Rectal smooth muscle tissue (tissue), 1 donor: ENCODE results near the gene BAG3.
A peak's percentile ranks its signal among the peaks of the same experiment; 100 is the strongest.
"Not testable (repeated sequence)": the region's sequence is repeated elsewhere in the genome, so short reads cannot be mapped to it uniquely, and the experiment has no call there.

ENCODE experiments used
- H3K27ac ChIP-seq: one replicate; pipeline ENCODE4 v1.7.0; 2013; ENCODE audit warnings: low read depth, low read length, inconsistent platforms
- H3K27me3 ChIP-seq: one replicate; pipeline ENCODE4 v1.7.0; 2013; ENCODE audit warnings: low read length; ENCODE audit not compliant: control insufficient read depth, insufficient read depth
- H3K36me3 ChIP-seq: one replicate; pipeline ENCODE4 v1.7.0; 2013; ENCODE audit warnings: low read length; ENCODE audit not compliant: control insufficient read depth, insufficient read depth
- H3K4me1 ChIP-seq: one replicate; pipeline ENCODE4 v1.7.0; 2013; ENCODE audit warnings: low read length; ENCODE audit not compliant: control insufficient read depth, insufficient read depth
- H3K4me3 ChIP-seq: one replicate; pipeline ENCODE4 v1.7.0; 2013; ENCODE audit warnings: low read length
- H3K9ac ChIP-seq: one replicate; pipeline ENCODE4 v1.7.0; 2013; ENCODE audit warnings: low read length

The BAG3 gene

DNA sequence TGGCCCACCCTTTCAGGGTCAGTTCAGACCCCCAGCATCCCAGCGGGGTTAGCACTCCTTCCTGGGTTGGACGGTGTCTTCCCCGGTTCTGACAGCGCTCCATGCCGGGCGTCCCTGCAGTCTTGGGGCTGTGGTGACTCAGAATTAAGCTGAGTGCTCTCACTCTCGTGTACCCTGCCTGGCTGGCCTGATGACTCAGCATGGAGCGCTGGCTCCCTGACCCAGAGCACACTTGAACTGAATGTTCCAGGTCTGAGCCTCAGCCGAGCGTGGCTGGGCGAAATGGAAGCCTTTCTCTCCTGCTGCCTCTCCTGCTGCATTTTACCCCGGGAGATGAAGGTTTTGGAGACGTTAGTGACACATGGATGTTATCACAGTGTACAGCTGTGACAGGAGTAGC lies 7.1 kb downstream of the BAG3 start:
- peak overlapping the region; percentile 32 for H3K4me3 ChIP-seq
- no peak overlapping the region for H3K9ac ChIP-seq
- H3K4me1 ChIP-seq: peaks cover 61% of the 10 kb centered on the region

DNA sequence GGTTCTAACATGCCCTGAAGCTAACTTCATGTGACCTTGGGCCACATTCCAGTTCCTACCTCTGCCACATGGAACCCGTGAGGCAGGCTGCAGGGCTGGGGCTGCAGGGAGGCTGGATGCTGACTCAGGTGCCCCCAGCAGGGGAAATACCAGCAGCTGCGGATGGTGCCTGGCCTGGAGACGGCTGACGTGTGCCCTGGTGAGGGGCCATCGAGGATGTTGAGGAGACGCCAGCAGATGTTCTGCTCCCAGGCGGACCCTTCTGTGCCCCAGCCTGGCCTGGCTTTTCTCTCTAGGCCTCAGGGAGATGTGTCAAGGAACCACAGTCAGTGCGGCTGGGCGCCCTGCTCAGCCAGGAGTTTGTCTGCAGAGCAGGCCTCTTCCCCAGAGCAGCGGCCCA lies 8.8 kb downstream of the BAG3 start:
- no peaks in the 10 kb centered on the region for H3K36me3 ChIP-seq
- H3K9ac ChIP-seq: no peak overlapping the region
- peaks cover 47% of the 10 kb centered on the region for H3K4me1 ChIP-seq
- no peaks in the 10 kb centered on the region for H3K27me3 ChIP-seq
- H3K4me3 ChIP-seq: no peak overlapping the region
- peak overlapping the region; percentile 96 for H3K27ac ChIP-seq

More for the DNA sequence above, 7.1 kb downstream of the BAG3 start:
- no peaks in the 10 kb centered on the region for H3K36me3 ChIP-seq
- H3K27ac ChIP-seq: peak overlapping the region; percentile 96
- H3K27me3 ChIP-seq: no peaks in the 10 kb centered on the region

DNA sequence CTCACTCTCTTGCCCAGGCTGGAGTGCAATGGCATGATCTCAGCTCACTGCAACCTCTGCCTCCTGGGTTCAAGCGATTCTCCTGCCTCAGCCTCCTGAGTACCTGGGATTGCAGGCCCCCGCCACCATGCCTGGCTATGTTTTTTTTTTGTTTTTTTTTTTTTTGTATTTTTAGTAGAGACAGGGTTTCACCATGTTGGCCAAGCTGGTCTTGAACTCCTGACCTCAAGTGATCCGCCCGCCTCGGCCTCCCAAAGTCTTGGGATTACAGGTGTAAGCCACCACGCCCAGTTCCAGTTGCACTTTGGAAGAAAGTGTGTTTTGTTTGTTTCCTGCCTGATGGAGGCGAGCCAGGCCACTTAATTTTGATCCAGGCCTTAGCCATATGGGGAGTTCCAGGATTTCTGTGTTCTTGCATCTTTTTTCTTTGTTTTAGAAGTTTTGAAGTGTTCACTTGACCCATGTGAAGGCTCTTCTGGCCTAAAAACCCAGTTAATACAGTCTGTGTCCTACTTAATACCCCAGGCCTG lies 11.0 kb downstream of the BAG3 start:
- H3K27me3 ChIP-seq, H3K36me3 ChIP-seq, H3K4me3 ChIP-seq, H3K9ac ChIP-seq: not testable (repeated sequence)
- Histone ChIP-seq H3K4me1 (peaks cover 35% of the 10 kb centered on the region), H3K27ac (peak overlapping the region; percentile 36)

DNA sequence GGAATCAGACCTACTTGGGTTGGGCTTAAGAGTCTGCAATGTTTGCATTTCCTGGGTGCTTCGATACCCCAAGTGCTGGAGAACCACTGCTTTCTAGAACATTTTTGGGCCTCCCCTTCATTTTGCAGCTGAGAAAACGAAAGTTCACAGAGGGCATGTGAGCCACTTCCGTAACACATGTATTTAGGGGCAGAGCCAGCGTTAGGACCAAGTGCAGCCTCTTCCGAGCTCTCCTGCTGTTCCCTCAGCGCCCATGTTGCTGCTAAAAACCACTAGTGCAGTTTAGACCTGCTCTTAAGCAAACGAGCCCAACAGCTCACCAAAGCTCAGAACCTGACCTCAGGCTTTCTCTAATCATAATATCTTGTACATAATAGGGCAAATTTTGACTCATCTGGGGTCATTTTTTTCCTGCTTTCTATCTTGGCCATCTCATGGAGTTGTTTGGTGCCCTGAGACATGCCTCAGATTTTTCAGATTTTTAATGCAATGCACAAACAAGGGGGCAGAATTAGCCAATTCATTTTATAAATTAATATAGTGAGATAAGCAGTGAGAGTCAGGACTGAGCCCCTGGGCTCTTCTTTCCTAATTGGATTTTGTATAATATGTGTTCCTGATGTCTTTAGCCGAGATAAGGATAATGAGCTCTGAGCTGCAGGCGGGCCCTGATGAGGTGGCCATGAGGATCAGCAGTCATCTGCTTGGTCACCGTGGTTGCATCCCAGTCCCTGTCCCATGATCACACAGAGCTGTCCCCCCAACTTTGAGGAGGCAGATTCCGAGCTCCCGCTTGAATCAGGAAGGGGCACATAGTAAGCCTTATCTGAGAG lies 12.9 kb downstream of the BAG3 start:
- H3K27ac ChIP-seq: peak overlapping the region; percentile 30
- H3K36me3 ChIP-seq: no peaks in the 10 kb centered on the region
- H3K4me1 ChIP-seq: peaks cover 42% of the 10 kb centered on the region
- H3K27me3 ChIP-seq: no peaks in the 10 kb centered on the region
- no peak overlapping the region for H3K9ac ChIP-seq
- no peak overlapping the region for H3K4me3 ChIP-seq

DNA sequence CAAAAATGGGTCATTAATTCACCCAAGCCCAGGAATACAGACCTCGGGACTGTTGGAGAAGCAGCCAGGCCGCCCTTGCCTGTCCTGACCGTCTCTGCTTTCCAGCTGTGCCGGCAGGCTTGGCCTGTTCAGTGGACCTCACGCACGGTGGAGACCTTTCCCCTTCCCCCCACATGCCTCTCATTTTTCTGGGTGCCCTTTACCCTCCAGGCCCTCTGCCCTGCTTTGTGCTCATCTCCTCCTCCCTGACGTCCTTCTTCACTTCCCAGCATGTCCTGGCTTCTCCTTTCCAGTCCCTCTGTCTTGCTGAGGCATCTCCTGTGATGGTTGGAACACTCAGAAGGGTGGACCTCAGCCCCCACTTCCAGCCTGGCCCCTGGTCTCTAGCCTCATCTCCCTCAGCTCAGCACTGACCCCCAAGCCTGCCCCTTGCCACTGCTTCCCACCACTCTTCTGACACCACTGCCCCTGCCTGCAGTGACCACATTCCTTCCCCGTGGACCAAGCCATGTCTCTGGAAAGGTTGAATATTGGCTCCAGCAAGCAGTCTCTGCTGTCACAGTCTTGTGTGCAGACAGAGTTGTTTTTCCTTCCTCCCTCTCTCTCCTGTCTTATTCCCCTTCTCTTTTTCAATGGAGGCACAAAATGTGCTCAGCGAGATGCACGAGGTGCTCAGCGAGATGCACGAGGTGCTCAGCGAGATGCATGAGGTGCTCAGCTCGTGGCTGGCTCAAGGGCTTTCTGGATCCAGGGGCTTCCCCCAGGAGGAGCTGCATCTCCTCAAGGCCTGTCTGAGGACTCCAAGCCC lies 14.9 kb downstream of the BAG3 start:
- H3K27ac ChIP-seq: no peak overlapping the region

DNA sequence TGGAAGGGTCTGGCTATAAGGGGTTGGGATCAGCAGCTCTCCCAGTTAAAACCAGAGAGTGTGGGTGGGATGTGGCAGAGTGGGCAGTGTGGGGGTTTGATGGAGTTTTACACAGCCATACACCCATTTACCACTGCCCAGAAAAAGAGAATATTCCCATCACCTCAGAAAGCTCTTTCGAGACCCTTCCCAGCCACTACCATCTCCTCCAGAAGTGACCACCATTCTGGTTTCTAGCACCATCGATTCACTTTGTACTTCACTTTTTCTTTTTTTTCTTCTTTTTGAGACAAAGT lies 15.5 kb downstream of the BAG3 start:
- no peak overlapping the region for H3K4me3 ChIP-seq
- H3K9ac ChIP-seq: no peak overlapping the region
- peaks cover 12% of the 10 kb centered on the region for H3K36me3 ChIP-seq
- no peak overlapping the region for H3K27ac ChIP-seq
- H3K4me1 ChIP-seq: peaks cover 27% of the 10 kb centered on the region
- H3K27me3 ChIP-seq: no peaks in the 10 kb centered on the region

More for the DNA sequence above, 14.9 kb downstream of the BAG3 start:
- no peaks in the 10 kb centered on the region for H3K27me3 ChIP-seq
- H3K4me1 ChIP-seq: peaks cover 30% of the 10 kb centered on the region
- peaks cover 9% of the 10 kb centered on the region for H3K36me3 ChIP-seq
- no peak overlapping the region for H3K4me3 ChIP-seq
- H3K9ac ChIP-seq: no peak overlapping the region

DNA sequence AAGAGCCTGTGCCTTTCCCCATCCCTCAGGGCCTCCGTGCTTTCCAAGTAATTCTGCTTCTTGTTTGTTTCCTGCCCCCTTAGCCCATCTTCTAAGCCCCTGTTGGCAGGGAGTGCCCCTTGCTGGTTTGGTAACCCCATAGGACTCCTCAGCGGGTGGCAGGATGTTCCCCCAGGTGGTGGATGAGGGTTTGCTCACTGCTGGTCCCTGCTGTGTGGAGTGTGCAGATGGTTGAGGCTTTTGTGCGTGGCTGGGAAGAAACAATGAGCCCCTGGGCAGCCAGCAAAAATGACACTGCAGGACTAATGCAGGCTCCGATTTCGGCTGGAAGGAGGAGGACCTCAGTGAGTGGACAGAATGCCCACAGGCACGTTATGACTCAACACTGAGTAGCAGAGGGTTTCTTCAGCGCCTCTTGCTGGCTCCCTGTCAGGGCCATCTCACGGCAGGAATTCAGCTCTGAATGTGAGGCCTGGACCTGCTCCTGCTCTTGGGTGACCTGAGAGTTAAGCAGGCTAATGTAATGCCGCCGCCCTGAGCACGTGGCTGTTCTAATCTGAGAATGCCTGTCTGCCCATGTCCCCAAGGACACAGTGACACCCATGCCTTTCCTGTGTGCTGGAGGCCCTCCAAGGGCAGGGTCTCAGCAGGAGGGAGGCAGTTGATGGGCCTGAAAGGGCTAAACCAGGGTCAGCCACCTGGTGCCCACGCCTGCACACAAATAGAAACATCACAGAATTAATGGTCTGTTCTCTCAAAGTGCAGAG lies 16.6 kb downstream of the BAG3 start:
- Histone ChIP-seq H3K9ac (no peak overlapping the region), H3K4me1 (peaks cover 25% of the 10 kb centered on the region), H3K27ac (peak overlapping the region; percentile 58), H3K4me3 (peak overlapping the region; percentile 4), H3K27me3 (no peaks in the 10 kb centered on the region), H3K36me3 (peaks cover 21% of the 10 kb centered on the region)

DNA sequence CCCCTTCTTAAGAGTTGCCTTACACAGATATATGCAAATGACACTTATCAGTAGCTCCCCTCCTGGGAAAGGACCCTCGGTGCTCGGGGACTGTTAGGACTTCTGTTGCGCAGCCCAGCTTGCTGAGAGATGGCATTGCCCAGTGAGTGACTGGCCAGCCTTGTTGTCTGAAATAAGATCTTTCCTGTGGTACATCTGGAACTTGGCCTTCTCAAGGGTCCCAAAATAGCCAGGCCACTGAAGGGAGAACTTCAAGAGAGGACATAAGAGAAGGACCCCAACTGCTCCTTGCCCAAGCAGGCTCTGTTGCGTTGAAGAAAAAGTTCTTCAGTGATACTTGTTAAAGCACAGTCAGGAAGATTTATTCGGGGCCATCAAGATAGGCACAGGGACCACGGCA lies 17.3 kb downstream of the BAG3 start:
- Histone ChIP-seq H3K36me3 (peaks cover 27% of the 10 kb centered on the region), H3K27ac (peak overlapping the region; percentile 58), H3K4me1 (peaks cover 25% of the 10 kb centered on the region), H3K27me3 (no peaks in the 10 kb centered on the region), H3K9ac (no peak overlapping the region), H3K4me3 (no peak overlapping the region)

DNA sequence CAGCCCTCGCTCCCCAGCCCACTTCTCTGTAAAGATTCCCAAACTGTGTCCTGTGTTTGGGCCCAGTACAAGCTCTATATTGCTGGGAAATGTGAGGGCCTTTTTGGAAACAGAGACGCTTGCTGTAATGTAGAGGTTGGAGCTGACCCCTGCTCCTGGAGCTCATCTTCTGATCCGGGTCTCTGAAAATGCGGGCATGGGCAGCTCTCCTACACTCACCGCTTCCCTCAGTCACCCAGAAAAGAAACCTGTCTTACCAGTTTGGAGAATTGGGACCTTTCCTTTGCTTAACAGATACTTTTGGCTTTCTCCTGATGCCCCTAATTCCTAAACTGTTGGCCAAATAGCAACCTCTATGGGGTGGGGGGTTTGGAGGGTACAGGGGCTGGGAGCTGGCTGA lies 18.2 kb downstream of the BAG3 start:
- H3K9ac ChIP-seq: no peak overlapping the region
- H3K4me1 ChIP-seq: peaks cover 25% of the 10 kb centered on the region
- no peak overlapping the region for H3K27ac ChIP-seq
- no peaks in the 10 kb centered on the region for H3K27me3 ChIP-seq
- peaks cover 27% of the 10 kb centered on the region for H3K36me3 ChIP-seq
- no peak overlapping the region for H3K4me3 ChIP-seq

DNA sequence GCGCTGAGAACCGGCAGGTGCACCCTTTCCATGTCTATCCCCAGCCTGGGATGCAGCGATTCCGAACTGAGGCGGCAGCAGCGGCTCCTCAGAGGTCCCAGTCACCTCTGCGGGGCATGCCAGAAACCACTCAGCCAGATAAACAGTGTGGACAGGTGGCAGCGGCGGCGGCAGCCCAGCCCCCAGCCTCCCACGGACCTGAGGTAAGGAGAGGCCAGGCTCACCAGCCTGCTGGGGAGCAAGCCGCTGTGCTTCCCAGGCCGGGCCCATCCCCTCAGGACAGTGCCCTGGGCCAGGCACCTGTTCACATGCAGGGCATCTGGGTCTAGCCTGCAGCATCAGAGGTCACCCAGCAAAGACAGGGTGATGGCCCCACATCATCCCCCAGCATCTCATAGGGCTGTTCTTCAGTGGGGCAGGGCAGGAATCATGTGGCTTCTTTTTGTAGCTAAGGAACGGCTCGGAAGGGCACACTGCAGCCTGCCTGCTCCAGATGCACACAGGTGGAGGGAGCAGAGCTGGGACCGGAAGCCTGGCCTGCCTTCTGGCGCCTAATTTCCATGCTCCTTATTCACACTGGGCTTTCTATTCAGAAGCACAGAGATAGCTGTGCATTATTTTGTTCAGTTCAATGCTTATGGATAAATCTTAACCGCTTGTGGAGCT lies 18.9 kb downstream of the BAG3 start:
- Histone ChIP-seq H3K4me3 (no peak overlapping the region), H3K36me3 (peaks cover 27% of the 10 kb centered on the region), H3K9ac (no peak overlapping the region), H3K27me3 (no peaks in the 10 kb centered on the region), H3K4me1 (peaks cover 25% of the 10 kb centered on the region), H3K27ac (no peak overlapping the region)

DNA sequence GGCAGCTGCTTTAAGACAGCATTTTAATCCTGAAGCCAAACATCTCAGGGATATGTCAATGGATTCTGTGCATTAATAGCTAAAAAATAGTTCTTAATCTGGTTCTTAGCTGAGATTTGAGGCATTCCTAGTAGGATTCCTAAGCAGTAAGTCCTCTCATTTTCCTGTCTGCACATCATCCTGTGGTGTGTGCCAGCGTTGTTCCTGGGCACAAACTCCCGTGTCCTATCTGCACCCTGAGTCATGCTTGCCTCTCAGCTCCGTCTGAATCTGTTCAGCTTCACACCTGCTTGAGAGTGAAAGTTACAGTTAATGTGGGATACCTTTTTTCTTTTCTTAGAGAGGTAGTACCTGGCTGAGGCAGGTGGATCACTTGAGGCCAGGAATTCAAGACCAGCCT lies 19.5 kb downstream of the BAG3 start:
- Histone ChIP-seq H3K9ac (no peak overlapping the region), H3K4me3 (no peak overlapping the region), H3K4me1 (peaks cover 25% of the 10 kb centered on the region), H3K36me3 (peaks cover 27% of the 10 kb centered on the region), H3K27ac (no peak overlapping the region), H3K27me3 (no peaks in the 10 kb centered on the region)

DNA sequence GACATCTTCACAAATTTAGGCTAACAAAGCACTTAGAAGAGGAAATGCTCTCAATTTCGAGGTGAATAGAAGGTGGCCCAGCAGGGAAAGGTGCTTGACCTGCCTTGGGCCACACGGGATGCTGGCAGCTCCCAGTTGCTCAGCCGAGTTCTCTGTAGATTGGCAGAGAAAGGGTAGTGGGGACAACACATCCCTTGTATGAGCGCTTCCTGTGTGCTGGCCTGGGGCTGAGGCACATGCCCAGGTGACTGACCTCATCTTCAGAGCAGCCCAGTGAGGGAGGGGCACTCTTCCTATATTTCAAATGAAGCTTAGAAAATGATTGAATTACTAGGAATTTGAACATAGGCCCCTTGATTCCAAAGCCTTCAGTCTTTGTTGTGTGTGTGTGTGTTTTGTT lies 20.2 kb downstream of the BAG3 start:
- peaks cover 20% of the 10 kb centered on the region for H3K4me1 ChIP-seq
- H3K9ac ChIP-seq: no peak overlapping the region
- H3K27ac ChIP-seq: no peak overlapping the region
- no peaks in the 10 kb centered on the region for H3K27me3 ChIP-seq
- no peak overlapping the region for H3K4me3 ChIP-seq
- peaks cover 28% of the 10 kb centered on the region for H3K36me3 ChIP-seq
